ENCODE data around the gene FBLN2.

FBLN2 gene

GRCh38 chr3:13579063-13579462 is 30.1 kb downstream of the FBLN2 start:
- no peak overlapping the region for H3K4me3 ChIP-seq (ENCODE audit: low read depth, low read length)

- no peak overlapping the region for H3K4me3 ChIP-seq (ENCODE audit: low read depth, low read length)
Measured at GRCh38 chr3:13580256-13581023, 31.5 kb downstream of the FBLN2 start.

GRCh38 chr3:13581485-13582365 is 32.8 kb downstream of the FBLN2 start:
- no peak overlapping the region for H3K4me3 ChIP-seq (ENCODE audit: low read depth, low read length)

GRCh38 chr3:13582366-13583250 is 33.7 kb downstream of the FBLN2 start:
- no peak overlapping the region for H3K4me3 ChIP-seq (ENCODE audit: low read depth, low read length)

- H3K4me3 ChIP-seq (ENCODE audit: low read depth, low read length), result no peak overlapping the region
Measured at GRCh38 chr3:13583251-13584180, 34.6 kb downstream of the FBLN2 start.

- no peak overlapping the region for H3K4me3 ChIP-seq (ENCODE audit: low read depth, low read length)
Measured at GRCh38 chr3:13584427-13584891, 35.5 kb downstream of the FBLN2 start.

GRCh38 chr3:13584901-13585300 is 36.0 kb downstream of the FBLN2 start:
- H3K4me3 ChIP-seq (ENCODE audit: low read depth, low read length), result no peak overlapping the region

- H3K4me3 ChIP-seq (ENCODE audit: low read depth, low read length), result no peak overlapping the region
Measured at GRCh38 chr3:13587442-13587841, 38.5 kb downstream of the FBLN2 start.

GRCh38 chr3:13588221-13588701 is 39.3 kb downstream of the FBLN2 start:
- no peak overlapping the region for H3K4me3 ChIP-seq (ENCODE audit: low read depth, low read length)

GRCh38 chr3:13588993-13589392 is 40.1 kb downstream of the FBLN2 start:
- H3K4me3 ChIP-seq (ENCODE audit: low read depth, low read length), result no peak overlapping the region

- H3K4me3 ChIP-seq (ENCODE audit: low read depth, low read length), result no peak overlapping the region
Measured at GRCh38 chr3:13590841-13591520, 42.1 kb downstream of the FBLN2 start.

GRCh38 chr3:13593615-13594014 is 44.7 kb downstream of the FBLN2 start:
- H3K4me3 ChIP-seq (ENCODE audit: low read depth, low read length), result no peak overlapping the region

- H3K4me3 ChIP-seq (ENCODE audit: low read depth, low read length), result no peak overlapping the region
Measured at GRCh38 chr3:13594146-13594545, 45.2 kb downstream of the FBLN2 start.

- H3K4me3 ChIP-seq (ENCODE audit: low read depth, low read length), result no peak overlapping the region
Measured at GRCh38 chr3:13594991-13595421, 46.1 kb downstream of the FBLN2 start.

GRCh38 chr3:13595485-13595884 is 46.6 kb downstream of the FBLN2 start:
- H3K4me3 ChIP-seq (ENCODE audit: low read depth, low read length), result no peak overlapping the region

- no peak overlapping the region for H3K4me3 ChIP-seq (ENCODE audit: low read depth, low read length)
Measured at GRCh38 chr3:13596426-13597205, 47.7 kb downstream of the FBLN2 start.

GRCh38 chr3:13597661-13598060 is 48.7 kb downstream of the FBLN2 start:
- no peak overlapping the region for H3K4me3 ChIP-seq (ENCODE audit: low read depth, low read length)

GRCh38 chr3:13598201-13598600 is 49.3 kb downstream of the FBLN2 start:
- H3K4me3 ChIP-seq (ENCODE audit: low read depth, low read length), result no peak overlapping the region

All from iPS-11a (cell line).